D721Med (cell line): ENCODE measurements around the gene TMEM169.

Source experiments
- DNase-seq: peaks from one replicate; pipeline ENCODE4 v3.0.0; 2011; ENCODE audit warnings: low spot score; ENCODE audit not compliant: insufficient read length
- FAIRE-seq: peaks from 2 replicates; lab custom pipeline; 2011; peaks lifted over from hg19 to GRCh38; lab: Jason Lieb, UNC
- TF ChIP-seq, protein P1 (sequence below): IDR thresholded peaks from 2 replicates; pipeline ENCODE4 v1.5.1; 2012; ENCODE audit warnings: mild to moderate bottlenecking, control low read depth; ENCODE audit not compliant: insufficient read depth; ENCODE audit errors: missing control alignments

TMEM169 gene

DNA sequence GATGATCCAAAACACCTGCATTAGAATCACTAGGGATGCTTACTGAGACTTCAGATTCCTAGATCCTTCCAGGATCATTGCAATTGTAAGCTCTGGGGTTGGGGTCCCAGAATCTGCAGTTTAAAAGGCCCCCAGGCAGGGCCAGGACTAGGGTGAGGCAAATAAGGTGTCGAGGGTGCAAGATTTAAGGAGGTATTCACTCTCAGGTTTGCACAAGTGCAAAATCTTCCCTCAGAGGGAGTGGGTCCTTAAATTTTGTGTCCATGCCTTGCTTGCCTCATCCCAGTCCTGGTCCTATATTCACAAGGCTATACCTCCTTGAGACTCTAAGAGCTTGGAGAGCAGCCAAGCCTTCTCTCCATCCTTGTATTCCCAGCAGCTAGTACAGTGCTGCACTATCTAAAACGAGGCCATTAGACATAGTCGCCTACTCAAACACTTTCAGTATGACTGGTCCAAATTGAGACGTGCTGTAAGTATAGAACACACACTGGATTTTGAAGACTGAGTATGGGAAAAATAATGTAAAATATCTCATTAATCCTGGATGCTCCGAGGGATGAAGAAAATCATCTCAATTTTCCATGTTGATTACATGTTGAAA lies 36.7 kb upstream of the TMEM169 start:
- FAIRE-seq (no peak), DNase-seq (no peak)
- TF ChIP-seq, protein P1, sequence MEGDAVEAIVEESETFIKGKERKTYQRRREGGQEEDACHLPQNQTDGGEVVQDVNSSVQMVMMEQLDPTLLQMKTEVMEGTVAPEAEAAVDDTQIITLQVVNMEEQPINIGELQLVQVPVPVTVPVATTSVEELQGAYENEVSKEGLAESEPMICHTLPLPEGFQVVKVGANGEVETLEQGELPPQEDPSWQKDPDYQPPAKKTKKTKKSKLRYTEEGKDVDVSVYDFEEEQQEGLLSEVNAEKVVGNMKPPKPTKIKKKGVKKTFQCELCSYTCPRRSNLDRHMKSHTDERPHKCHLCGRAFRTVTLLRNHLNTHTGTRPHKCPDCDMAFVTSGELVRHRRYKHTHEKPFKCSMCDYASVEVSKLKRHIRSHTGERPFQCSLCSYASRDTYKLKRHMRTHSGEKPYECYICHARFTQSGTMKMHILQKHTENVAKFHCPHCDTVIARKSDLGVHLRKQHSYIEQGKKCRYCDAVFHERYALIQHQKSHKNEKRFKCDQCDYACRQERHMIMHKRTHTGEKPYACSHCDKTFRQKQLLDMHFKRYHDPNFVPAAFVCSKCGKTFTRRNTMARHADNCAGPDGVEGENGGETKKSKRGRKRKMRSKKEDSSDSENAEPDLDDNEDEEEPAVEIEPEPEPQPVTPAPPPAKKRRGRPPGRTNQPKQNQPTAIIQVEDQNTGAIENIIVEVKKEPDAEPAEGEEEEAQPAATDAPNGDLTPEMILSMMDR = no peak

DNA sequence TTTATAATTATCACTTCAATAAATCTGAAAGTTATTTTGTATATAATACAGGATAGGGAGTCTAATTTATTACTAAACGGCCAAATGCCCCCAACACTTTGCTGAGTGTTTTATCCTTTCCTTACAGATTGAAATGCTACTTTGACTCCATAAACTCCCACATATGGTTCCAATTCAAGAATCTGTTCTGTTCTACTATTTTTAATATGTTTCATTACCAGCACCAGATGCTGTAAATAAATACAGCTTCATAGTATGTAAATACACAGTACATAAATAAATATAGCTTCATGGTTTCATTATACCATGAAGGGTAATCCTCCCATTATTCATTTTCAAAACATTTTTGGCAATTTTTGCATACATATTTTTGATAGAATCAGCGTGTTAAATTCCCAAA lies 34.3 kb upstream of the TMEM169 start:
- TF ChIP-seq, protein P1 = no peak
- DNase-seq (no peak), FAIRE-seq (no peak)

DNA sequence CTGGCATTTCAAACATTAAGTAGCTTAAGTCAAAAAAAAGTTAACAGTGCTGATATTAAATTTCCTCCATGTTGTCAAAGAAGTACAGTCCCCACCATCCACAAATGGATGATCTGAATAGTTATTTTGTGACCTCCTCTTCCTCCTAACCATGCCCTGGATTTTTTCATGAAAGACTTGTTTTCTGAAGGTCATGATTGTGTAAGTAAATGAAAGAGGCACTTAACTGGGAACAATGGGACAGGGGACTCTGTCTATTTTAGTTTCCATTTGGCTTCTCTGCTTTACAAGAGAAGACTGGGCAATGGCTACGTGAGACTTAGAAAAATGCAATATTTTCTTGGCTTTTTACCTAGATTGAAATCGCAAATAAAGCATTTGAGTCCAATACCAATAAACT lies 32.3 kb upstream of the TMEM169 start:
- TF ChIP-seq, protein P1 = no peak
- DNase-seq (no peak), FAIRE-seq (no peak)

DNA sequence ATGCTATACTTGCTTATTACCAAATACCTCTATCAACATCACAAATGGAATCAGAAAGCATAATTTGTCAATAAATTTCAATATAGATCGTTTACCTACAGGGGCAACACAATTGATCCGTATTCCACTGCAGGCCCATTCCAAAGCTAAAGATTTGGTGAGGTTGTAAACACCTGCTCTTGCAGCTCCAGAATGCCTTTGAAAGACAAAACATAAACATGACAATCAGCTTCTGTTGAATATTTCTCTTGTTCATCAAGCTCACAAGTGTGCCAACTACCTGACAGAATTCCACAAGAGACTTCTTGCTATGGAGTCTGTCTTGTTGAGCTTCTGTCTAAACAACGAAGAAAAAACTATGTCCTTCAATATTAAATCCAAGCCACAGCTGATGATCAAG lies 30.4 kb upstream of the TMEM169 start:
- DNase-seq (no peak), FAIRE-seq (no peak)
- TF ChIP-seq, protein P1 = no peak

DNA sequence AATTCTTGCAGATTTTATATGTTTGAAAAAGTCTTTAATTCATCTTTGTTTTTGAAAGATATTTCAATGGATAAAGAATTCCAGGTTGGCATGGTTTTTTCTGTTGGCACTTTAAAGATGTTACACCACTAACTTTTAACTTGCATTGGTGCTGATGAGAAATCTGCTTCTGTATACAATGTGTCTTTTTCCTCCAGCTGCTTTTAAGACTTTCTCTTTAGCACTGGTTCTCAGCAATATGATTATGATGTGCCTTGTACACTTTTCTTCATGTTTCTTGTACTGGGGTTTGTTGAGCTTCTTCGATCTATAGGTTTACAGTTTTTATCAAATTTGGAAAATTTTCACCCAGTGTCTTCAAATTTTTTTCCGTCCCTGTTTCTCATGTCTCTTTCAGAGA lies 29.3 kb upstream of the TMEM169 start:
- TF ChIP-seq, protein P1 = no peak
- FAIRE-seq (no peak), DNase-seq (no peak)

DNA sequence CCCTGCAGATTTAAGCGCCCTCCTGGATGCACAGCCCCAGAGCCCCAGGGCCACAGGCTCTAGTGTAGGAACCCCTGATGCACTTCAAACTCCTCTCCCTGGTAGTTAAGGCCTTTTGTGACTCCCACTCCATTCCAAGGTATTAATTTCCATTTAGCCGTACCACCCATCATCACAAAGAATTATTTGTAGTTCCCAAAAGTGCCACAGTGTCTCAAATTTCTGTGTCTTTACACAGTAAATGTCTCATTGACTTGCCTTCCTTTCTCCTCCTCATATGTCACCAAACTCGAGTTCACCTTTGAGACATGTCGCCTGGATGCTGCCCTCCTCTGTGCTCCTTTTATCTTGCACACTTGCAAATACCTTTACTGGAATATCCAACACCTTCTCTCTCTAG lies 26.0 kb upstream of the TMEM169 start:
- TF ChIP-seq, protein P1 = no peak
- DNase-seq = no peak
- no peak for FAIRE-seq

DNA sequence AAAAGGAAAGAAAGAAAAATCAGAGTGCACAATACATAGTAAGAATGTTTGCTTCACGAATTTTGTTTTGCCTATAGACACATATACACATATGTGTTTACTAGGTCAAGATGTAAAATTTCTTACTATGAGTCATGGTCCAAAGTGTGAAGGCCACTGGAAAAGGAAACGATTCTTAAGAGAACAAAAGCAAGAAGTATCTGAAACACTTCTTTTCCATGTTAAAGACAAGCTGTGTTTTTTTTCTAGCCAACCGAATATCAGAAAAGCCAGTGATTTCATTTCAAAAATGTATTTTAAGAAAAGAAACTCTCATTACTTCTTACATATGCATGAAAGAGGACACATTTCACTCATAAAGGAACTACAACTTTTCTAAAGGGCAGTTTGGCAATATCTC lies 25.0 kb upstream of the TMEM169 start:
- FAIRE-seq = no peak
- TF ChIP-seq, protein P1 = no peak
- no peak for DNase-seq
